Stimulated activated naive CD4-positive, alpha-beta T cell treated with Interleukin-2 at 50 U/mL for 16 hours (primary cell): ENCODE measurements around the gene CNNM3.

ENCODE experiments used
- DNase-seq: peaks from one replicate; lab custom pipeline; 2025; lab: John Stamatoyannopoulos, UW

CNNM3 gene

GRCh38 chr2:96878171-96878570 lies 62.1 kb downstream of the CNNM3 start:
- DNase-seq: no peak

- DNase-seq: no peak
Observed at GRCh38 chr2:96878796-96879544, 62.9 kb downstream of the CNNM3 start.

GRCh38 chr2:96879545-96880040 lies 63.5 kb downstream of the CNNM3 start:
- no peak for DNase-seq

- no peak for DNase-seq
Observed at GRCh38 chr2:96880891-96881273, 64.8 kb downstream of the CNNM3 start.

- DNase-seq: no peak
Observed at GRCh38 chr2:96881349-96882195, 65.5 kb downstream of the CNNM3 start.

GRCh38 chr2:96882230-96882629 lies 66.2 kb downstream of the CNNM3 start:
- no peak for DNase-seq

GRCh38 chr2:96882906-96883305 lies 66.8 kb downstream of the CNNM3 start:
- no peak for DNase-seq

- DNase-seq: no peak
Observed at GRCh38 chr2:96883306-96883705, 67.2 kb downstream of the CNNM3 start.
